ENCODE measurements around the gene KCNIP4.
"Not testable (repeated sequence)": the region's sequence is repeated elsewhere in the genome, so short reads cannot be mapped to it uniquely, and the experiment has no call there.

Gene KCNIP4

GRCh38 chr4:21948347-21949072 is at the start of gene KCNIP4:
Gene KCNIP4, minus strand, starts transcription at chr4:21948772.
- no peak for DNase-seq (ENCODE audit: low read depth, low spot score)

GRCh38 chr4:21996618-21997017 is 48.0 kb upstream of the KCNIP4 start:
- DNase-seq (ENCODE audit: low read depth, low spot score): not testable (repeated sequence)

- no peak for DNase-seq (ENCODE audit: low read depth, low spot score)
Observed at GRCh38 chr4:21992330-21992729, 43.8 kb upstream of the KCNIP4 start.

GRCh38 chr4:21991562-21991961 is 43.0 kb upstream of the KCNIP4 start:
- DNase-seq (ENCODE audit: low read depth, low spot score): no peak

GRCh38 chr4:21991050-21991449 is 42.5 kb upstream of the KCNIP4 start:
- DNase-seq (ENCODE audit: low read depth, low spot score): no peak

- DNase-seq (ENCODE audit: low read depth, low spot score): no peak
Observed at GRCh38 chr4:21989351-21989750, 40.8 kb upstream of the KCNIP4 start.

- no peak for DNase-seq (ENCODE audit: low read depth, low spot score)
Observed at GRCh38 chr4:21986307-21986706, 37.7 kb upstream of the KCNIP4 start.

GRCh38 chr4:21982087-21982486 is 33.5 kb upstream of the KCNIP4 start:
- no peak for DNase-seq (ENCODE audit: low read depth, low spot score)

- no peak for DNase-seq (ENCODE audit: low read depth, low spot score)
Observed at GRCh38 chr4:21979196-21979595, 30.6 kb upstream of the KCNIP4 start.

- no peak for DNase-seq (ENCODE audit: low read depth, low spot score)
Observed at GRCh38 chr4:21976166-21976565, 27.6 kb upstream of the KCNIP4 start.

- DNase-seq (ENCODE audit: low read depth, low spot score): no peak
Observed at GRCh38 chr4:21973850-21974249, 25.3 kb upstream of the KCNIP4 start.

- DNase-seq (ENCODE audit: low read depth, low spot score): no peak
Observed at GRCh38 chr4:21964762-21965319, 16.3 kb upstream of the KCNIP4 start.

- no peak for DNase-seq (ENCODE audit: low read depth, low spot score)
Observed at GRCh38 chr4:21962691-21963090, 14.1 kb upstream of the KCNIP4 start.

- no peak for DNase-seq (ENCODE audit: low read depth, low spot score)
Observed at GRCh38 chr4:21960793-21961192, 12.2 kb upstream of the KCNIP4 start.

- DNase-seq (ENCODE audit: low read depth, low spot score): no peak
Observed at GRCh38 chr4:21954916-21955315, 6.3 kb upstream of the KCNIP4 start.

GRCh38 chr4:21953653-21954052 is 5.1 kb upstream of the KCNIP4 start:
- no peak for DNase-seq (ENCODE audit: low read depth, low spot score)

GRCh38 chr4:21952549-21952948 is 4.0 kb upstream of the KCNIP4 start:
- no peak for DNase-seq (ENCODE audit: low read depth, low spot score)

- no peak for DNase-seq (ENCODE audit: low read depth, low spot score)
Observed at GRCh38 chr4:21949073-21949457, 493 bp upstream of the KCNIP4 start.

- no peak for DNase-seq (ENCODE audit: low read depth, low spot score)
Observed at GRCh38 chr4:21947791-21948346, 703 bp downstream of the KCNIP4 start.

GRCh38 chr4:21946858-21947257 is 1.7 kb downstream of the KCNIP4 start:
- DNase-seq (ENCODE audit: low read depth, low spot score): no peak

- no peak for DNase-seq (ENCODE audit: low read depth, low spot score)
Observed at GRCh38 chr4:21921526-21922180, 26.9 kb downstream of the KCNIP4 start.

GRCh38 chr4:21915761-21916160 is 32.8 kb downstream of the KCNIP4 start:
- DNase-seq (ENCODE audit: low read depth, low spot score): no peak

- no peak for DNase-seq (ENCODE audit: low read depth, low spot score)
Observed at GRCh38 chr4:21901831-21902230, 46.7 kb downstream of the KCNIP4 start.
